Ureter (tissue), 1 donor: ENCODE data around the gene CATSPERZ. TPM values are rescaled to one million over a fixed set of nuclear protein-coding genes. Genes with fewer than 3 reads are reported as not detected.
"Not testable (repeated sequence)": the region's sequence is repeated elsewhere in the genome, so short reads cannot be mapped to it uniquely, and the experiment has no call there.

Experiments
- DNase-seq: peaks from one replicate; pipeline ENCODE4 v3.0.0-alpha.2; 2020; ENCODE audit warnings: low spot score
- total RNA-seq: library from RNA; stranded (reverse); gene quantifications from one replicate; pipeline ENCODE4 v1.2.4, GENCODE V29; 2023
- donor health status: DM: yes; HTN: yes; CAD: no.

Gene CATSPERZ
- total RNA-seq, 1 donor from 2014 or later, result not detected

GRCh38 chr11:64318766-64319761, 18.9 kb downstream of the CATSPERZ start:
- no peak for DNase-seq

DNA sequence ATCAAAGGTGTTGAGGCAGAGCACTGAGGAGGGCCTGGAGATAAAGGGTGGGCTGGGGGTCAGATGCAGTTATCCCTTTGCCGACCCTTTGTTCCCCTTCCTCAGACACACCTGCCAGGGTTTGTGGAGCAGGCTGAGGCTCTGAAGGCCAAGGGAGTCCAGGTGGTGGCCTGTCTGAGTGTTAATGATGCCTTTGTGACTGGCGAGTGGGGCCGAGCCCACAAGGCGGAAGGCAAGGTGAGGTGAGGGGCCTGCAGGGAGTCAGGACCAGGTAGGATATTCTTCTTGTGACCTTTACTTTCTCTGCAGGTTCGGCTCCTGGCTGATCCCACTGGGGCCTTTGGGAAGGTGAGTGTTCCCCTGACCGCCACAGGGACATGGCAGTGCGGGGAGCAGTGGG, 20.4 kb downstream of the CATSPERZ start:
- DNase-seq, result no peak

- DNase-seq, result no peak
Observed at GRCh38 chr11:64321026-64321425, 20.9 kb downstream of the CATSPERZ start.

DNA sequence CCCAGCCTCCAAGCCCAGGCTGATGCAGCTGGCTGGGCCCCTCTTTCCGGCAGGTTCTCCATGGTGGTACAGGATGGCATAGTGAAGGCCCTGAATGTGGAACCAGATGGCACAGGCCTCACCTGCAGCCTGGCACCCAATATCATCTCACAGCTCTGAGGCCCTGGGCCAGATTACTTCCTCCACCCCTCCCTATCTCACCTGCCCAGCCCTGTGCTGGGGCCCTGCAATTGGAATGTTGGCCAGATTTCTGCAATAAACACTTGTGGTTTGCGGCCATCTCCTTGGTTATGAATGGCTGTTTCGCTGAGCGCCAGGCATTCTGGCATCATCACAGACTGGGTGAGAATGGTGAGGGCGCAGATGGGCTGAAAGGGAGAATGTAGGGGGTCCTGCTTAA, 21.4 kb downstream of the CATSPERZ start:
- peak; percentile 82 for DNase-seq

DNA sequence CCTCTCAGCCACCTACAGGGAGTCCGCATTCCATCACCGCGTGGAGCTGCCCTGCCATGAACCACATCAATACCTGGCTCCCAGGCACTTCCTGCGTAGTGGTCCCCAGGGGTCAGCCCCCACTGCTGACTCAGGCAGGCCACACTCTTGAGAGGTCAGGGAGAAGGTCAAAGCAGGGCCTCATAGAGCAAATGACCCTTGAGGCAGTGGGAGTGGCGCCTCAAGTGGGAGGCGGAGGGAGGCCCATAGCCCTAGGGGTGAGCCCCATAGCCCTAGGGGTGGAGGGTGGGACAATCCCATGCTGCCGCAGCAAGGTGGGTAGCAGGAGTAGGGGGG, 22.7 kb downstream of the CATSPERZ start:
- DNase-seq, result no peak

- no peak for DNase-seq
Observed at GRCh38 chr11:64323373-64323772, 23.2 kb downstream of the CATSPERZ start.

DNA sequence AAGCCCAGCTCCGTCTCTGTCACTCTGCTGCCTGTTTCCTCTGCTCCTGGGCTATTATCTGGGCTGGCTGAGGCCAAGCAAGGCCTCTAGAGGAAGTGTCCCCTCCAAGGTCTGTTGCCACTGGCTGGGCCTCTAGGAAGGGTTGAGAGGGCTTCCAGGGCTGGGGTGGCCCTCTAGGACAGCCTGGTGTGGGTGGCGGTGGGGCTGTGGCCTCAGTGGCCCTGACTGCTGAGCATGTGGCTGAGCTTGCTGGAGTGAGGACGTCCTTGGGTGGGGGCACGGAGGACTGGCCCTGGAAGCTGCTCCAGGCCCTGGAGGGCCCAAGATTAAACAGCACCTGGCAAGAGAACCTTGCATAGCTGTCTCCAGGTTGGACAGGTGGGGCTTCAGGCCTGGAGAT, 23.8 kb downstream of the CATSPERZ start:
- DNase-seq, result not testable (repeated sequence)

GRCh38 chr11:64324692-64325469, 24.7 kb downstream of the CATSPERZ start:
- DNase-seq, result no peak

DNA sequence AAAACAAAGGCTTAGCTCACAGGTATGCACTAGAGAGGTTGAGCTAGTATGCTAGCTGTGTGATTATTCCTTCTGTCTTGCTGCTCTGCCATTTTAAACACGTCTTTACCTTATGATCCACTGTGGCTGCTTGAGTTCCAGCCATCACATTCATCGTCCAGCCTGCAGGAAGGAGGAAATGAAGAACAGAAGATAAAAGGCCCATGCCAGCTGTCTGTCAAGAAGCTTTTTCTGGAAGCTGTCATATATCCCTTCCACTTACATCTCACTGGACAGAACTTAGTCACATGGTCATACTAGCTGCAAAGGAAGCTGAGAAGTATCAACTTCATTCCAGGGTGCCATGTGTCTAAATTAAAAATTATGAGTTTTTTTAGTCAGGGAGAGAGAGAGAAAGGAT, 27.2 kb downstream of the CATSPERZ start:
- DNase-seq, result no peak

DNA sequence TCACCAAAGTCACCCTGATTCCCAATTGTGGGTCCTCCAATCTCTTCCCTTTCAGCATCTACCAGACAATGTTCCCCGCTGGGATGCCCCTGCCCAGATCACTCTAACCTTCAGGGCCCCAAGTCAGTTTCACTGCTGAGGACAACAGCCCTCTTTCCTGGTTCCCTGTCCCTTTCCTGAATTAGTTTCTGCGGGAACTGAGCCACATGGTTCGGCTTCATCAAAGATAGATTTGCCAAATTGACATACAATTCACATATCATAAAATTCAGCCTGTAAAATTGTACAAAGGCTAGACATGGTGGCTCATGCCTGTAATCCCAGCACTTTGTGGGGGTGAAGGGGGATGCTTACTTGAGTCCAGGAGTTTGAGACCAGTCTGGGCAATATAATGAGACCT, 27.8 kb downstream of the CATSPERZ start:
- no peak for DNase-seq

- DNase-seq, result no peak
Observed at GRCh38 chr11:64330888-64331287, 30.7 kb downstream of the CATSPERZ start.

DNA sequence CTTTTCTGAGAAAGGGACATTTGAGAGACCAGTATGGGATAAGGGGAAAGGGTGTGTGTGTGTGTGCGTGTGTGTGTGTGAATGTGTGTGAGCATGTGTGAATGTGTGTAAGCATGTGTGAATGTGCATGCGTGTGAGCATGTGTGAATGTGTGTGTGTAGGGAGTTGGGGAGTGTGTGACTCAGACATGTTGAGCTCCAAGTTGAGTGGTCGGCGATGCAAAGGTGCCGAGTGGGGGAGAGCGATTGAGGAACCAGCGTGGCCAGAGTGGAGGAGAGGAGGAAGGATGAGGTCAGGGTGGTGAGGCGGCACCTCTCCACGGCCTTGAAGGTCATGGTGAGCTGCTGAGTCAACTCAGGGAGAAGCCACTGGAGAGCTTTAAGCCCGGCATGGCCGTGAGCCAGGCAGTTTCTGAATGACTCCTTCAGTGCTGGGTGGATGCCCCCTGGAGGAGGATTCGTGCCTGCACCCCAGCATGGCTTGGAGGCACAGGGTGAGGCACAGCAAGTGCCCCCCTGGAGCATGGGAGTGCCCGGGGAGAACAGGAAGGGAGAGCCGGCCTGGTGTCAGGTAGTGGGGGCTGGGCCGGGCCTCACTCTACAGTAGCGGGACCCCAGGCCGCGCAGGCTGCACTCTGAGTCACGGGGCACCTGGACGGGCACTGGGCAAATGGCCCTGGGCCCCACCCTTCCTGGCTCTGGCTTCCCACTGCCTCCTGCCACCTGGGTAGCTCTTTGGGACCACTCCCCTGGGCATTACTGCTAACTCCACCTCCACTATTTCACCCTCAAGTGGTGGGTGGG, 31.6 kb downstream of the CATSPERZ start:
- peak; percentile 83 for DNase-seq

DNA sequence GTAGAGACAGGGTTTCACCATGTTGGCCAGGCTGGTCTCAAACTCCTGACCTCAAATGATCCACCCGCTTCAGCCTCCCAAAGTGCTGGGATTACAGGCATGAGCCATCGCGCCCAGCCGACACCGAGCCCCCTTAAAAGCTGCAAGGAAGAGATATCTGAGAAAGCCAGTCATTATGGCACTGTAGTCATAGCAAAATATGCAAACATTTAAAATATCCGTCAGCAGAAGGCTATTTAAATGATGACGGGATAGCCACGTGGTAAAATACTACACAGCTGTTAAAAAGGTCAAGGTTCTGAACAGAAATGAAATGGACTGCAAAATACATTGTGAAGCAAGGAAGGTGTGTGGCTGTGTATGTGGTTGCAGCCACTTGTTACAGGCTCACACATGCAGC, 33.4 kb downstream of the CATSPERZ start:
- no peak for DNase-seq

DNA sequence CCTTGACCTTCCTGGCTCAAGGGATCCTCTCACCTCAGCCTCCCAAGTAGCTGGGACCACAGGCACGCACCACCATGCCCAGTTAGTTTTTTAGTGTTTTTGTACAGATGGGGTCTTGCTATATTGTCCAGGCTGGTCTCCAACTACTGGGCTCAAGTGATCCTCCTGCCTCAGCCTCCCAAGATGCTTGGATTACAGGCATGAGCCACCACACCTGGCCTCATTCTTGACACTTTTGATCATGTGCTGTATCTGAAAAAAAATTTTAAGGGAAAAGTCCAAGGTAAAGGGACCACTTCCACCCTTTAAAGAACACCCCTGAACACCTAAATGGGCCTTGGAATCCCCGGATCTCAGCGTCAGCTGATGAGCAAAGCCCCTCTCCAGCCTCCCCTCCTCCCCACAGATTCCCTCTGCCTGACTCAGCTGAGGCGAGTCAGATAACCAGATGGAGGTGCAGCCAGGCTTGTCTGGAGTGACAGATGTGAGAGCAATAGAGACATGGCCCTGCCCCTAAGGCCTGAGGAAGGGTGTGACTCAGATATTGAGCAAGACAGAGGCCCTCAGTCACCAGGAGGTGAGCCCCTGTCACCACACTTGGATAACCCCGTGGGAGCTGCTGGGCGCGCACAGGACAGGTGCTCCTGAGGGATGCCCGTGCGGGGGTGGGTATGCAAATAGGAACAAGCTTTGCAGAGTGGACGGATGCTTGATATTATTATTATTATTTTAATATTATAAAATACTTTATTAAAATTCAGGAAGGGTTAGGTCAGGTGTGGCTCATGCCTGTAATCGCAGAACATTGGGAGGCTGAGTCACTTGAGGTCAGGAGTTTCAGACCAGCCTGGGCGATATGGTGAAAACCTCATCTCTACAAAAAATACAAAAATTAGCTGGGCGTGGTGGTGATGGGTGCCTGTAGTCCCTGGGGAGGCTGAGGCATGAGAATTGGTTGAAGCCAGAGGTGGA, 34.9 kb downstream of the CATSPERZ start:
- DNase-seq, result peak; percentile 81

DNA sequence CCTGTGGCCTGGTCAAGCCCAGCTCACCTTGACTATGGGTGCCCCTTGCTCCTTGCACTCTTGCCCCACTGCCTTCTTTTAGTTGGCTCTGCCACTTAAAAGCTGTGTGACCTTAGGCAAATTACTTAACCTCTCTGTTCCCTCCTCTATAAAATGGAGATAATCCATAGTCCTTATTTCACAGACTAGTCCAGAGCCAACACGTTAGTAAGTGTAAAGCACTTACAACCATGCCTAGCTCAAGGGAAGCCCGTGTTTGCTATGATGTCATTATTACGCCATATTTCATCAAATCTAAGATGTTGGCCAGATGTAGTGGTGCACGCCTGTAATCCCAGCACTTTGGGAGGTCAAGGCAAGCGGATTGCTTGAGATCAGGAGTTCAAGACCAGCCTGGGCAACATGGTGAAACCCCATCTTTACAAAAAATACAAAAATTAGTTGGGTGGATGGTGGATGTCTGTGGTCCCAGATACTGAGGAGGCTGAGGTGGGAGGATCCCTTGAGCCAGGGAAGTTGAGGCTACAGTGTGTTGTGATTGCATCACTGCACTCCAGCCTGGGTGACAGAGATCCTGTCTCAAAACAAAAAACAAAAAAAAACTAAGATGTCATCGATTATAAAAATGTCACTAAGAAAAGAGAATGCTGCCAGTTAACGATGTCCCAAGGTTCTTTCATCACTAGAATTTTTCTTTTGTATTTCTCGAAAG, 37.5 kb downstream of the CATSPERZ start:
- DNase-seq, result no peak

DNA sequence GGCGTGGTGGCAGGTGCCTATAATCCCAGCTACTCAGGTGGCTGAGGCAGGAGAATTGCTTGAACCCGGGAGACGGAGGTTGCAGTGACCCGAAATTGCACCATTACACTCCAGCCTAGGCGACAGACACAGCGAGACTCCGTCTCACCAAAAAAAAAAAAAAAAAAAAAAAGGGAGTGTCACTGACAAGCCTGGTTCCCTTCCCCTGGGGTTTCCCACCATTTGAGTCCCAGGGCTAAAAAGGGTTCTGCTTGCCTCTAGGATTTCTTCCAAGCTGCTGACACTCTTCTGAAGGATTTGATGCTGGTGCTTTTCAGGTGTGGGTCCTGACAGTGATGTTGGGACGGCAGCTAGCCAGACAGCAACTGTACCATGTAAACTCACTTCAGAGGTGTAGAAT, 38.6 kb downstream of the CATSPERZ start:
- no peak for DNase-seq

- no peak for DNase-seq
Observed at GRCh38 chr11:64339286-64339685, 39.1 kb downstream of the CATSPERZ start.

GRCh38 chr11:64339754-64340408, 39.7 kb downstream of the CATSPERZ start, which contains the start of gene CCDC88B:
CCDC88B (plus strand) TSS chr11:64340204; CDS start chr11:64340267, 63 bp downstream.
- peak; percentile 79 for DNase-seq

GRCh38 chr11:64340671-64341335, 40.6 kb downstream of the CATSPERZ start:
- no peak for DNase-seq
